HCT116 (cell line): Measurements from ENCODE around the gene AJUBA. TPM values are rescaled to one million over a fixed set of nuclear protein-coding genes. Genes with fewer than 3 reads are reported as not detected.

ENCODE experiments used
- ATAC-seq: fragments of 200-7000 bp; cut with Tn5 transposase; 2 replicates; pipeline ENCODE4 v1.9.1; 2020; ENCODE audit warnings: mild to moderate bottlenecking, moderate library complexity
- BruUV-seq: library from RNA; stranded (reverse); fragments of 400-500 nt; replicated peaks from 2 replicates; lab custom pipeline; 2021; lab: Mats Ljungman, UMichigan
- CTCF ChIA-PET: fragments of 300-600 bp; sonication (Branson Sonifier 250); formaldehyde crosslinking; loops from one replicate; lab custom pipeline; 2021; ENCODE audit warnings: antibody characterized with exemption; lab: Charles Lee
- POLR2A ChIA-PET: fragments of 300-600, 350-600 bp; sonication (Branson Sonifier 250); formaldehyde crosslinking; loops from one replicate; lab custom pipeline; 2021; ENCODE audit warnings: antibody characterized with exemption; lab: Charles Lee
- RAD21 ChIA-PET, 2 experiments: fragments of 300-600 bp; sonication (Branson Sonifier 250); formaldehyde crosslinking; loops; one replicate each; lab custom pipeline; 2023; ENCODE audit warnings: low total read pairs in 2 of 2; ENCODE audit not compliant: uncharacterized antibody in 2 of 2, unreplicated experiment in 2 of 2, low non-redundant PET in 1 of 2; lab: Charles Lee
- DNase-seq: peaks from one replicate; pipeline ENCODE4 v3.0.0-alpha.2; 2010; ENCODE audit warnings: low read depth, low spot score
- H2AFZ ChIP-seq: fragments of 200-600 bp; shearing (Covaris generic), sonication (generic); 2 replicates; pipeline ENCODE4 v1.6.1; 2017; ENCODE audit warnings: low read depth, mixed run types, mixed read lengths, antibody characterized with exemption, low read length; ENCODE audit not compliant: poor library complexity, severe bottlenecking
- H3K27ac ChIP-seq: 2 replicates; pipeline ENCODE4 v1.5.1; 2012; ENCODE audit warnings: low read depth, low read length
- H3K27me3 ChIP-seq: fragments of 200-600 bp; sonication (generic); 2 replicates; pipeline ENCODE4 v1.6.1; 2016; ENCODE audit warnings: mixed run types, low read length, mixed read lengths; ENCODE audit not compliant: insufficient read depth
- H3K36me3 ChIP-seq, 2 experiments: fragments of 200-500 bp in 1 of 2; fragments of 200-600 bp in 1 of 2; sonication (Bioruptor generic) in 1 of 2; sonication (generic) in 1 of 2; 2 replicates each; pipeline versions ENCODE4 v1.5.1 to v1.6.1; 2014 to 2016; ENCODE audit warnings: low read length in 2 of 2, inconsistent platforms in 1 of 2, mixed read lengths in 1 of 2, mixed run types in 1 of 2; ENCODE audit not compliant: insufficient read depth in 2 of 2, control insufficient read depth in 1 of 2
- H3K4me1 ChIP-seq, 2 experiments: fragments of 200-600 bp in 1 of 2; sonication (generic) in 1 of 2; 2 replicates each; pipeline versions ENCODE4 v1.5.1 to v1.6.1; 2012 to 2017; ENCODE audit warnings: low read length in 2 of 2, inconsistent platforms in 1 of 2, mild to moderate bottlenecking in 1 of 2, mixed read lengths in 1 of 2, mixed run types in 1 of 2, moderate library complexity in 1 of 2; ENCODE audit not compliant: insufficient read depth in 2 of 2, control insufficient read depth in 1 of 2
- H3K4me2 ChIP-seq: fragments of 200-600 bp; sonication (generic); 2 replicates; pipeline ENCODE4 v1.6.1; 2017; ENCODE audit warnings: mixed run types, low read length, mixed read lengths
- H3K4me3 ChIP-seq, 2 experiments: fragments of 200-600 bp in 1 of 2; sonication (generic) in 1 of 2; replicated peaks in 1 of 2; 2 replicates each; pipeline ENCODE4 v1.5.1; 2011 to 2016; ENCODE audit warnings: low read length in 2 of 2, control low read depth in 1 of 2, low read depth in 1 of 2, mild to moderate bottlenecking in 1 of 2, mixed read lengths in 1 of 2, mixed run types in 1 of 2
- H3K79me2 ChIP-seq: fragments of 200-600 bp; sonication (generic); 2 replicates; pipeline ENCODE4 v1.6.1; 2017; ENCODE audit warnings: mild to moderate bottlenecking, mixed run types, low read length, moderate library complexity, mixed read lengths; ENCODE audit not compliant: insufficient read depth
- H3K9ac ChIP-seq: fragments of 200-600 bp; sonication (generic); 2 replicates; pipeline ENCODE4 v1.6.1; 2016; ENCODE audit warnings: low read length, mixed read lengths
- H3K9me2 ChIP-seq: fragments of 200-600 bp; sonication (generic), shearing (Covaris generic); 2 replicates; pipeline ENCODE4 v1.6.1; 2017; ENCODE audit warnings: mixed run types, mild to moderate bottlenecking, moderate library complexity; ENCODE audit not compliant: insufficient read depth
- H3K9me3 ChIP-seq, 2 experiments: fragments of 200-500 bp in 1 of 2; fragments of 200-600 bp in 1 of 2; sonication (Bioruptor generic) in 1 of 2; sonication (generic) in 1 of 2; 2 replicates each; pipeline ENCODE4 v1.6.1; 2014 to 2017; ENCODE audit warnings: low read length in 2 of 2, mixed read lengths in 2 of 2, inconsistent platforms in 1 of 2, low read depth in 1 of 2, mild to moderate bottlenecking in 1 of 2, mixed run types in 1 of 2, moderate library complexity in 1 of 2; ENCODE audit not compliant: control insufficient read depth in 1 of 2, insufficient read depth in 1 of 2
- H4K20me1 ChIP-seq: fragments of 200-600 bp; sonication (generic), shearing (Covaris generic); 2 replicates; pipeline ENCODE4 v1.6.1; 2017; ENCODE audit warnings: mixed run types, mild to moderate bottlenecking, moderate library complexity; ENCODE audit not compliant: insufficient read depth
- CTCF ChIP-seq, 3 experiments: fragments of 200-600 bp in 1 of 3; sonication (generic) in 1 of 3; IDR thresholded peaks in 2 of 3; conservative IDR thresholded peaks in 1 of 3; 2 replicates each; pipeline ENCODE4 v1.5.1; 2012 to 2017; ENCODE audit warnings: low read depth in 2 of 3, low read length in 2 of 3, antibody characterized with exemption in 1 of 3, borderline replicate concordance in 1 of 3, control low read depth in 1 of 3, mild to moderate bottlenecking in 1 of 3, mixed read lengths in 1 of 3, mixed run types in 1 of 3, moderate library complexity in 1 of 3; ENCODE audit not compliant: insufficient read depth in 1 of 3
- EGR1 ChIP-seq: IDR thresholded peaks from 2 replicates; pipeline ENCODE4 v1.6.1; 2012; ENCODE audit warnings: low read depth
- EZH2 ChIP-seq: fragments of 200-600 bp; sonication (generic); IDR thresholded peaks from 2 replicates; pipeline ENCODE4 v1.6.1; 2017; ENCODE audit warnings: antibody characterized with exemption, mixed run types
- MAX ChIP-seq: IDR thresholded peaks from 2 replicates; pipeline ENCODE4 v1.6.1; 2012
- POLR2A ChIP-seq: IDR thresholded peaks from 2 replicates; pipeline ENCODE4 v1.7.0; 2011; ENCODE audit warnings: borderline replicate concordance; ENCODE audit not compliant: insufficient read depth, insufficient read length; ENCODE audit errors: extremely low read depth
- POLR2AphosphoS5 ChIP-seq: IDR thresholded peaks from 2 replicates; pipeline ENCODE4 v1.6.1; 2011; ENCODE audit warnings: mild to moderate bottlenecking, low read depth, low read length, moderate library complexity
- RAD21 ChIP-seq: IDR thresholded peaks from 2 replicates; pipeline ENCODE4 v1.6.1; 2012; ENCODE audit warnings: low read depth, mild to moderate bottlenecking
- REST ChIP-seq: IDR thresholded peaks from 2 replicates; pipeline ENCODE4 v1.6.1; 2012; ENCODE audit warnings: low read depth
- SP1 ChIP-seq: IDR thresholded peaks from 2 replicates; pipeline ENCODE4 v1.6.1; 2012; ENCODE audit warnings: low read depth
- ZBTB33 ChIP-seq: IDR thresholded peaks from 2 replicates; pipeline ENCODE4 v1.6.1; 2011; ENCODE audit warnings: mild to moderate bottlenecking, low read length, moderate library complexity; ENCODE audit not compliant: insufficient replicate concordance; ENCODE audit errors: extremely low read depth
- ZFX ChIP-seq: fragments of 450-650 bp; IDR thresholded peaks from 2 replicates; pipeline ENCODE4 v1.6.1; 2017
- intact Hi-C: fragments of 100-400 bp; cut with micrococcal nuclease; formaldehyde crosslinking; loops from 2 replicates; pipeline ENCODE4 v1.10.0; 2022
- total RNA-seq: library from RNA; stranded (reverse); gene quantifications from one replicate; pipeline ENCODE4 v1.2.1, GENCODE V29; 2021; ENCODE audit not compliant: unreplicated experiment

Gene AJUBA
- total RNA-seq, 1 experiment from 2014 or later: 39.7 TPM

- no peak for TF ChIP-seq CTCF (IDR thresholded peaks at IDR 0.05 in 2 of 3, conservative IDR thresholded peaks at IDR 0.05 in 1 of 3; ENCODE audit: borderline replicate concordance in 1 of 3, insufficient read depth in 1 of 3, low read depth in 2 of 3, low read length in 2 of 3)
- no peak for TF ChIP-seq ZFX
- no peak for TF ChIP-seq RAD21
- no peak for TF ChIP-seq SP1
Observed at GRCh38 chr14:22945642-22946041, 36.7 kb downstream of the AJUBA start (continued).

GRCh38 chr14:22939684-22940083 is 42.7 kb downstream of the AJUBA start:
- H2AFZ ChIP-seq: no peak overlapping the region
- no peak overlapping the region for H3K4me3 ChIP-seq
- no peak overlapping the region for H3K9ac ChIP-seq
- H3K9me3 ChIP-seq: no peaks in the 10 kb centered on the region
- no peaks in the 10 kb centered on the region for H4K20me1 ChIP-seq
- H3K79me2 ChIP-seq: no peaks in the 10 kb centered on the region
- ChIA-PET POLR2A (no interaction called here), RAD21 (no interaction called here), CTCF (interaction anchor here (2.1 kb wide), 1 partner anchor 10 kb away, joined by 6 read pairs; the partner anchor contains the start of gene PRMT5)
- H3K27me3 ChIP-seq: no peaks in the 10 kb centered on the region
- TF ChIP-seq POLR2AphosphoS5: no peak
- no peaks in the 10 kb centered on the region for H3K9me2 ChIP-seq
- peaks cover 13 to 14% of the 10 kb centered on the region in 2 experiments for H3K4me1 ChIP-seq
- intact Hi-C loops: no loop called here
- ATAC-seq (no peak), DNase-seq (no peak)
- H3K27ac ChIP-seq: no peak overlapping the region
- no TSS peak for BruUV-seq
- H3K36me3 ChIP-seq: no peaks in the 10 kb centered on the region
- H3K4me2 ChIP-seq: no peak overlapping the region

GRCh38 chr14:22935156-22935555 is 47.2 kb downstream of the AJUBA start:
- Histone ChIP-seq H2AFZ (no peak overlapping the region), H3K4me3 (no peak overlapping the region), H3K9me2 (no peaks in the 10 kb centered on the region), H3K36me3 (no peaks in the 10 kb centered on the region), H4K20me1 (no peaks in the 10 kb centered on the region), H3K4me2 (no peak overlapping the region), H3K27me3 (no peaks in the 10 kb centered on the region), H3K79me2 (no peaks in the 10 kb centered on the region), H3K9me3 (no peaks in the 10 kb centered on the region), H3K27ac (no peak overlapping the region), H3K9ac (no peak overlapping the region), H3K4me1 (peaks cover 26 to 48% of the 10 kb centered on the region in 2 experiments)
- intact Hi-C loops: no loop called here
- BruUV-seq: no TSS peak
- ChIA-PET POLR2A (interaction anchor here (1.3 kb wide), 1 partner anchor 22 kb away, joined by 4 read pairs; the partner anchor contains the start of gene HAUS4), CTCF (no interaction called here), RAD21 (no interaction called here)
- no peak for ATAC-seq
- DNase-seq: no peak
- TF ChIP-seq POLR2A (no peak), MAX (no peak), EZH2 (no peak), EGR1 (no peak), REST (no peak), ZBTB33 (no peak)
